Left lung (tissue), 10 donors: ENCODE measurements around the gene INSYN1. TPM values are rescaled to one million over a fixed set of nuclear protein-coding genes. Genes with fewer than 3 reads are reported as not detected.

Source experiments
- ATAC-seq: fragments of 200-7000 bp; cut with Tn5 transposase; one replicate; pipeline ENCODE4 v1.9.1; 2020; ENCODE audit warnings: moderate library complexity
- DNase-seq, 4 donors: peaks; one replicate each; pipeline ENCODE4 v3.0.0-alpha.2; 2013 to 2020
- H3K27ac ChIP-seq, 2 donors: fragments of 200-600 bp; sonication (generic) in 1 of 2; one replicate each; pipeline versions ENCODE4 v1.5.0 to v1.8.0; 2020 to 2021
- H3K27me3 ChIP-seq, 2 donors: fragments of 200-600 bp; sonication (generic) in 1 of 2; one replicate each; pipeline versions ENCODE4 v1.5.0 to v1.8.0; 2020 to 2021
- H3K36me3 ChIP-seq, 2 donors: fragments of 200-600 bp; sonication (generic) in 1 of 2; one replicate each; pipeline versions ENCODE4 v1.5.0 to v1.8.0; 2020 to 2021
- H3K4me1 ChIP-seq, 2 donors: fragments of 200-600 bp; one replicate each; pipeline ENCODE4 v1.8.0; 2021
- H3K4me3 ChIP-seq, 2 donors: fragments of 200-600 bp; sonication (generic) in 1 of 2; one replicate each; pipeline versions ENCODE4 v1.5.0 to v1.8.0; 2020 to 2021; ENCODE audit warnings: mild to moderate bottlenecking in 1 of 2
- H3K9me3 ChIP-seq, 2 donors: fragments of 200-600 bp; sonication (generic) in 1 of 2; one replicate each; pipeline versions ENCODE4 v1.5.0 to v1.8.0; 2020 to 2021
- CTCF ChIP-seq, 2 donors: fragments of 200-600 bp; sonication (generic) in 1 of 2; IDR thresholded peaks; one replicate each; pipeline versions ENCODE4 v1.5.0 to v1.8.0; 2021; ENCODE audit warnings: antibody characterized with exemption in 2 of 2
- intact Hi-C, 2 donors: fragments of 100-400 bp; cut with DNase I; formaldehyde crosslinking; loops; one replicate each; pipeline versions ENCODE4 v1.11.2 to v1.14.2; 2022
- polyA plus RNA-seq, 6 donors: library from polyadenylated mRNA; unstranded; fragments of 120-200 nt; gene quantifications; one replicate each; pipeline ENCODE4 v1.2.1, GENCODE V29; 2013; ENCODE audit not compliant: insufficient read length in 6 of 6
- total RNA-seq, 2 donors: library from RNA; stranded (reverse); fragmentation: NEBNext Ultra II Directional; extraction: Animal tissue kit (Norgen Biotek cat#: 25700); gene quantifications; one replicate each; pipeline ENCODE4 v1.2.1, GENCODE V29; 2021
- donor health status: DM: no; HTN: yes; CAD: no.
- donor health status: DM: no; HTN: no; CAD: no.

The INSYN1 gene
- total and polyA plus RNA-seq, 8 donors = 2.8 to 40.7 (median 20.6) TPM

DNA sequence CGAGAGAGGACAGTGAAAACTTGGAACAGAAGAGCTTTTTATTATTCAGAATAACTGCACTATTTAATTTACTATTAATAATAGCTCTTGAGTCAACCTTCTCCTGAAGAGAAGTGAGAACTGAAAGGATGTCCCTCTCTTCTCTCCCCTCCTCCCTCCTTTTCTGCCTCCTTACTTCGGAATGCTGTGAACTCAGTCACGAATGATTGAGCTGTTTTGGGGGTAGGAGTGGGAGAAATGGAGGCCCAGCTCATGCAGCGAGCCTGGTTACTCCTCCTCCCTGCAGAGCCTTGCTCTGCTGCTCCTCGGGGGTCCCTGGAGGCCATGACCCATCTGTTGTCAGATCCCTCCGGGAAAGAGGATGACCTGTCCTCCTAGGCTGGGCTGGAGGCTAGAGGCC, 20.3 kb upstream of the INSYN1 start:
- TF ChIP-seq CTCF (IDR thresholded peaks at IDR 0.05) = no peak
- DNase-seq = no peak
- ATAC-seq = no peak
- Histone ChIP-seq H3K4me1 (no peaks in the 10 kb centered on the region), H3K4me3 (no peak overlapping the region), H3K27ac (no peak overlapping the region), H3K9me3 (no peaks in the 10 kb centered on the region), H3K36me3 (no peaks in the 10 kb centered on the region), H3K27me3 (no peaks in the 10 kb centered on the region)
- intact Hi-C loops = no loop called here

GRCh38 chr15:73771385-73772045, 18.4 kb upstream of the INSYN1 start:
- Histone ChIP-seq H3K9me3 (no peaks in the 10 kb centered on the region), H3K4me3 (no peak overlapping the region), H3K27me3 (no peaks in the 10 kb centered on the region), H3K4me1 (no peaks in the 10 kb centered on the region), H3K36me3 (no peaks in the 10 kb centered on the region), H3K27ac (no peak overlapping the region)
- TF ChIP-seq CTCF (IDR thresholded peaks at IDR 0.05) = no peak
- intact Hi-C loops = no loop called here
- no peak for DNase-seq
- ATAC-seq = no peak

DNA sequence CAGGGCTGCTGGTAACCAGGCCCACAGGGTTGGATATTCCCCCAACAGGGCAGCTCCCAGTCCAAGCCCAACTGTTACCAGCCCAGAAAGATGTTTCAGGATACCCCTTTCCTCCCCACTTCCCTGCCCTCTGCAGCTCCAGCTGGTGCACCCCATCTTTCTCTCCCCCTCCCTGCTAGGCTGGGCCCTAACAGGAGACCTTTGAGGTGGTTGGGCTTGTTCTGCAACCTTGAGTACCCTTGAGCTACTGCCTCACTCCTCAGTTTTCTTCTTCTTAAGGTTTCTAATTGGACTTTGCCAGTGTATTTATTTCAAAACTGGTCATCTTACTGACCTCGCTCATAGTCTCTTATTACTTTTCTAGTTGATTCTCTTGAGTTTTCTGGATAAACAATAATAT, 16.9 kb upstream of the INSYN1 start:
- intact Hi-C loops = no loop called here
- Histone ChIP-seq H3K27me3 (peaks cover 0 to 8% of the 10 kb centered on the region in 2 donors), H3K4me3 (no peak overlapping the region), H3K36me3 (no peaks in the 10 kb centered on the region), H3K27ac (no peak overlapping the region), H3K4me1 (no peaks in the 10 kb centered on the region), H3K9me3 (no peaks in the 10 kb centered on the region)
- DNase-seq = peak in 1 of 4 donors; percentile 60
- no peak for TF ChIP-seq CTCF (IDR thresholded peaks at IDR 0.05)
- ATAC-seq = peak; percentile 85

DNA sequence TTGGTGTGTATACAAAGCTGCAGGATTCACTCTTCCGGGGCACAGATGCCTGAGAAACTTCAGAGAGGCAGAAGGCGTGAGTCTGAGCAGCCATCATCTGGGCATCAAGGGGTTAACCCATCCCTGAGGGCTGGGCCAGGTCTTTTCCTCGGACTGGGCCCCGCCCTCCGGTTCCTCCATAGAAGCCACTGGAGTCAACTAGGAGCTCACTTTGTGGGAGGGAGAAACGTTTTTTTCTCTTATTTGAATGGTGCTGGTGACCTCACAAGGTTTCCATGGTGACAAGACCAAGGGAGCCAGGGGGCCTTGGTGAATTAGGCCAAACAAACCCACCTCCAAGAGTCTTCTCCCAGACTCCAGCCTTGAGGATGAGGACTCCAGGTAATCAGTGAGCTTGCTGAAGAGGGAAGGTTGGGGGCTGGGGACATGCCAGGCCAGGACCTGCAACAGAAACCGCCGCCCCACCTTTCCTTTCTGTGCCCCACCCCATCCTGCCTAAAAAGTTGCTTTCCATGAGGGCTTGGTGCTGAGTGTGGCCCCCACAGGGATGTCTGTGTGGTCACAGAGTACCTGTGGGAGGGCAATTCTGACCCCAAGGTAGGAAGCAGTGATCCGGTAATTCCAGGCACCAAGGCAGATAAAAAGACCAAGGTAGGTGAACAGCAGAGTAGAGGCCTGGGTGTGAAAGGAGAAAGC, 14.8 kb upstream of the INSYN1 start:
- Histone ChIP-seq H3K27ac (no peak overlapping the region), H3K27me3 (peaks cover 0 to 9% of the 10 kb centered on the region in 2 donors), H3K4me1 (no peaks in the 10 kb centered on the region), H3K36me3 (no peaks in the 10 kb centered on the region), H3K9me3 (no peaks in the 10 kb centered on the region), H3K4me3 (no peak overlapping the region)
- intact Hi-C loops = no loop called here
- TF ChIP-seq CTCF (IDR thresholded peaks at IDR 0.05) = no peak
- ATAC-seq (no peak), DNase-seq (no peak)

- Histone ChIP-seq H3K4me3 (no peak overlapping the region), H3K9me3 (no peaks in the 10 kb centered on the region), H3K4me1 (no peaks in the 10 kb centered on the region), H3K27me3 (peaks cover 0 to 19% of the 10 kb centered on the region in 2 donors), H3K36me3 (no peaks in the 10 kb centered on the region), H3K27ac (no peak overlapping the region)
- no peak for TF ChIP-seq CTCF (IDR thresholded peaks at IDR 0.05)
- no peak for DNase-seq
- ATAC-seq = no peak
- intact Hi-C loops = no loop called here
These were observed 13.4 kb upstream of the INSYN1 start for GRCh38 chr15:73766598-73766997.
